Skin of body (tissue), 2 donors: ENCODE measurements around the gene INO80D. TPM values are rescaled to one million over a fixed set of nuclear protein-coding genes. Genes with fewer than 3 reads are reported as not detected.
"Not testable (repeated sequence)": the region's sequence is repeated elsewhere in the genome, so short reads cannot be mapped to it uniquely, and the experiment has no call there.

Source experiments
- DNase-seq: peaks from one replicate; lab custom pipeline; 2025; lab: John Stamatoyannopoulos, UW
- total RNA-seq: library from RNA; depleted of rRNA; stranded (reverse); fragments of >200 nt; gene quantifications from one replicate; pipeline ENCODE4 v1.2.3, GENCODE V29; 2014

Gene INO80D
- total RNA-seq, 1 donor from 2014 or later: 18.8 TPM

GRCh38 chr2:206083602-206084438 lies 2.2 kb downstream of the INO80D start:
- peak; percentile 4 for DNase-seq

- no peak for DNase-seq
These were observed 3.6 kb downstream of the INO80D start for GRCh38 chr2:206082298-206082843.

GRCh38 chr2:206080927-206081326 lies 5.0 kb downstream of the INO80D start:
- no peak for DNase-seq

GRCh38 chr2:206079699-206080465 lies 6.1 kb downstream of the INO80D start:
- DNase-seq: no peak

- not testable (repeated sequence) for DNase-seq
These were observed 8.1 kb downstream of the INO80D start for GRCh38 chr2:206077879-206078278.

- DNase-seq: no peak
These were observed 10.9 kb downstream of the INO80D start for GRCh38 chr2:206075113-206075512.

- no peak for DNase-seq
These were observed 14.2 kb downstream of the INO80D start for GRCh38 chr2:206071807-206072206.

GRCh38 chr2:206069417-206069816 lies 16.6 kb downstream of the INO80D start:
- no peak for DNase-seq

GRCh38 chr2:206068207-206068606 lies 17.8 kb downstream of the INO80D start:
- no peak for DNase-seq

- DNase-seq: no peak
These were observed 21.9 kb downstream of the INO80D start for GRCh38 chr2:206064077-206064476.

GRCh38 chr2:206063635-206064034 lies 22.3 kb downstream of the INO80D start:
- DNase-seq: no peak

- DNase-seq: peak; percentile 5
These were observed 23.2 kb downstream of the INO80D start for GRCh38 chr2:206062724-206063123.

- no peak for DNase-seq
These were observed 29.7 kb downstream of the INO80D start for GRCh38 chr2:206056286-206056685.

- DNase-seq: no peak
These were observed 31.0 kb downstream of the INO80D start for GRCh38 chr2:206054952-206055351.

- no peak for DNase-seq
These were observed 34.1 kb downstream of the INO80D start for GRCh38 chr2:206051912-206052311.

- no peak for DNase-seq
These were observed 36.6 kb downstream of the INO80D start for GRCh38 chr2:206049392-206049791.

GRCh38 chr2:206045251-206045650 lies 40.7 kb downstream of the INO80D start:
- DNase-seq: no peak

- DNase-seq: no peak
These were observed 45.4 kb downstream of the INO80D start for GRCh38 chr2:206040525-206040924.

GRCh38 chr2:206035393-206035792 lies 50.6 kb downstream of the INO80D start:
- DNase-seq: not testable (repeated sequence)

- DNase-seq: not testable (repeated sequence)
These were observed 52.5 kb downstream of the INO80D start for GRCh38 chr2:206033452-206033851.

GRCh38 chr2:206031950-206032567 lies 53.9 kb downstream of the INO80D start:
- no peak for DNase-seq
